Kidney tubule cell (primary cell): ENCODE results near the gene EBLN2.

ENCODE experiments used
- DNase-seq: peaks from one replicate; pipeline ENCODE4 v3.0.0-alpha.2; 2018; ENCODE audit warnings: low spot score

Gene EBLN2

GRCh38 chr3:73061416-73061815 is at the start of gene EBLN2:
Gene EBLN2, plus strand, starts transcription at chr3:73061659. Its CDS starts 423 bp downstream, at chr3:73062082.
- DNase-seq: no peak

GRCh38 chr3:73018298-73018697 is 43.2 kb upstream of the EBLN2 start:
- DNase-seq: no peak

GRCh38 chr3:73018790-73019441 is 42.5 kb upstream of the EBLN2 start:
- no peak for DNase-seq

- DNase-seq: no peak
These were observed 40.1 kb upstream of the EBLN2 start for GRCh38 chr3:73021301-73021835.

GRCh38 chr3:73024836-73025235 is 36.6 kb upstream of the EBLN2 start:
- DNase-seq: peak; percentile 11

GRCh38 chr3:73026111-73026759 is 35.2 kb upstream of the EBLN2 start:
- DNase-seq: no peak

- DNase-seq: no peak
These were observed 34.7 kb upstream of the EBLN2 start for GRCh38 chr3:73026760-73027113.

- no peak for DNase-seq
These were observed 32.7 kb upstream of the EBLN2 start for GRCh38 chr3:73028803-73029202.

- peak; percentile 83 for DNase-seq
These were observed 32.1 kb upstream of the EBLN2 start for GRCh38 chr3:73029321-73029796.

- no peak for DNase-seq
These were observed 31.3 kb upstream of the EBLN2 start for GRCh38 chr3:73030073-73030597.

GRCh38 chr3:73031573-73032103 is 29.8 kb upstream of the EBLN2 start:
- DNase-seq: no peak

GRCh38 chr3:73036694-73037591 is 24.5 kb upstream of the EBLN2 start:
- peak; percentile 48 for DNase-seq

- DNase-seq: no peak
These were observed 19.9 kb upstream of the EBLN2 start for GRCh38 chr3:73041537-73041936.

- no peak for DNase-seq
These were observed 18.0 kb upstream of the EBLN2 start for GRCh38 chr3:73043414-73043813.

- no peak for DNase-seq
These were observed 16.1 kb upstream of the EBLN2 start for GRCh38 chr3:73045391-73045790.

- no peak for DNase-seq
These were observed 15.3 kb upstream of the EBLN2 start for GRCh38 chr3:73046195-73046594.

GRCh38 chr3:73049319-73049718 is 12.1 kb upstream of the EBLN2 start:
- DNase-seq: no peak

GRCh38 chr3:73052857-73053256 is 8.6 kb upstream of the EBLN2 start:
- DNase-seq: no peak

GRCh38 chr3:73055583-73055982 is 5.9 kb upstream of the EBLN2 start:
- DNase-seq: no peak

- peak; percentile 49 for DNase-seq
These were observed 5.2 kb upstream of the EBLN2 start for GRCh38 chr3:73056014-73056844.

GRCh38 chr3:73056845-73057150 is 4.7 kb upstream of the EBLN2 start:
- DNase-seq: no peak
